ENCODE measurements around the gene UTP3. TPM values are rescaled to one million over a fixed set of nuclear protein-coding genes. Genes with fewer than 3 reads are reported as not detected.
"Not testable (repeated sequence)": the region's sequence is repeated elsewhere in the genome, so short reads cannot be mapped to it uniquely, and the experiment has no call there.

The UTP3 gene
- total and polyA plus RNA-seq, 9 donors = 10.3 to 25.0 (median 21.5) TPM

DNA sequence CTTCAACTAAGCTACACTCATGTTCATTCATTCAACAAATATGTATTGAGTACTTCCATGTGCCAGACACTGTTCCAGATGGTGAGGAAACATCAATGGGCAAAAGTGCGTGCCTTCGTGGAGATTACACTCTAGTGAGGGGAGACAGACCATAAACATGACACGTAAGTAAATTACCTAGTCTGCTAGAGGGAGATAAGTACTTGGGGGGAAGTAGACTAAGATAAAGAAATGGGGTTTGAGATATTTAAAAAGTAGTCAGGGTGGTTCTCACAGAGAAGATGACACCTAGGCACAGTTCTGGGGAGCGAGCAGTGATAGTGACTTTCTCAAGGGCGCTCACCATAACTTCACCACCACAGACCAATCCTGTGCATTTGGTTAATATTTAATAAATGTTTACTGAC, 33.7 kb upstream of the UTP3 start:
- DNase-seq = no peak
- Histone ChIP-seq H3K4me3 (no peak overlapping the region), H3K27me3 (no peaks in the 10 kb centered on the region), H3K36me3 (no peaks in the 10 kb centered on the region), H3K27ac (no peak overlapping the region), H3K4me1 (ENCODE audit: insufficient read depth) (no peaks in the 10 kb centered on the region), H3K9me3 (no peaks in the 10 kb centered on the region)
- 52 to 62% (median 60%) methylated on average over 5 of the region's 5 CpGs for WGBS, 3 donors
- intact Hi-C loops (cut with DNase I) = loop anchor here in 1 of 4 donors (10.0 kb wide), 1 partner anchor 1060 kb away; no protein-coding TSS in a partner anchor
- TF ChIP-seq POLR2A (IDR thresholded peaks at IDR 0.05) (no peak), EP300 (IDR thresholded peaks at IDR 0.05) (no peak)
- TF ChIP-seq, protein P1, sequence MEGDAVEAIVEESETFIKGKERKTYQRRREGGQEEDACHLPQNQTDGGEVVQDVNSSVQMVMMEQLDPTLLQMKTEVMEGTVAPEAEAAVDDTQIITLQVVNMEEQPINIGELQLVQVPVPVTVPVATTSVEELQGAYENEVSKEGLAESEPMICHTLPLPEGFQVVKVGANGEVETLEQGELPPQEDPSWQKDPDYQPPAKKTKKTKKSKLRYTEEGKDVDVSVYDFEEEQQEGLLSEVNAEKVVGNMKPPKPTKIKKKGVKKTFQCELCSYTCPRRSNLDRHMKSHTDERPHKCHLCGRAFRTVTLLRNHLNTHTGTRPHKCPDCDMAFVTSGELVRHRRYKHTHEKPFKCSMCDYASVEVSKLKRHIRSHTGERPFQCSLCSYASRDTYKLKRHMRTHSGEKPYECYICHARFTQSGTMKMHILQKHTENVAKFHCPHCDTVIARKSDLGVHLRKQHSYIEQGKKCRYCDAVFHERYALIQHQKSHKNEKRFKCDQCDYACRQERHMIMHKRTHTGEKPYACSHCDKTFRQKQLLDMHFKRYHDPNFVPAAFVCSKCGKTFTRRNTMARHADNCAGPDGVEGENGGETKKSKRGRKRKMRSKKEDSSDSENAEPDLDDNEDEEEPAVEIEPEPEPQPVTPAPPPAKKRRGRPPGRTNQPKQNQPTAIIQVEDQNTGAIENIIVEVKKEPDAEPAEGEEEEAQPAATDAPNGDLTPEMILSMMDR (IDR thresholded peaks at IDR 0.05) = no peak

DNA sequence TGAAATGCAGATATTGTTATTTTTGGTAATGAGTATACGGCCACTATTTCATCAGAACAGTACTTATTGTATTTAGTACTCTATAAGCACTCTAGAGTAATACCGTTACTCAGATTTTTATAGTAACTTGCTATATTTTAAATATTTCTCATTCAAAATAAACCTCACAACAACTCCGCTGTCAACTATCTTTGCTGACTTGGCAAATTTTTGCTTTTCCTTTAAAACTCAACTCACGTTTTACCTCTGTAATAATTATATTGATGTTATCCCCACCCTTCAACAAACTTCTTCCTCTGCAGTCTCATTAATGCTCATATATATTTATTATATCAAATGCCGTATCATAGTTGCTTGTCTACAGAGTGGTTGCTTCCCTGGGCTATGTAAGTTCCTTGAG, 31.0 kb upstream of the UTP3 start:
- no peak overlapping the region for H3K27ac ChIP-seq
- intact Hi-C loops (cut with DNase I) = loop anchor here in 1 of 4 donors (10.0 kb wide), 1 partner anchor 1057 kb away; no protein-coding TSS in a partner anchor
- TF ChIP-seq, protein P1 (IDR thresholded peaks at IDR 0.05) = no peak
- TF ChIP-seq POLR2A (IDR thresholded peaks at IDR 0.05) (no peak), EP300 (IDR thresholded peaks at IDR 0.05) (no peak)
- H3K4me3 ChIP-seq = no peak overlapping the region
- H3K9me3 ChIP-seq = no peaks in the 10 kb centered on the region
- H3K4me1 ChIP-seq (ENCODE audit: insufficient read depth) = no peaks in the 10 kb centered on the region
- no peaks in the 10 kb centered on the region for H3K36me3 ChIP-seq
- 63 to 74% (median 69%) methylated on average over 5 of the region's 5 CpGs for WGBS, 3 donors
- DNase-seq = no peak
- H3K27me3 ChIP-seq = no peaks in the 10 kb centered on the region

DNA sequence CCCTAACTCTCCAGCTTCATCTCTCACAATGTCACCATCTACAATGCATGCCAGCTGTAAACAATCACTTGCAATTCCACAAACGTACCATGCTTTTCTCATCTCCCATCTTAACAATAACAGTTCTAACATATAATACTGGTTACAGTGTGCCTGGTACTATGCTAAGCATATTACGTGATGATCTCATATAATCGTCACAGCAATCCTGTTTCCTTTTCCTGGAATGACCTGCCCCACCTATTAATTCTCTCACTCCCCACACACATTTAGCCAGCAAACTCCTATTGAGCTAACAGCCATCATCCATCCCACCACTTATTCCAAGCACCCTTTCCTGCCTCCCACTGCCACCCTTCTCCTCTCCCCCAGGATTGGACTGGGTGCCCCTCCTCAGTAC, 29.9 kb upstream of the UTP3 start:
- Histone ChIP-seq H3K27ac (no peak overlapping the region), H3K27me3 (no peaks in the 10 kb centered on the region), H3K4me3 (no peak overlapping the region), H3K9me3 (no peaks in the 10 kb centered on the region), H3K4me1 (ENCODE audit: insufficient read depth) (no peaks in the 10 kb centered on the region), H3K36me3 (no peaks in the 10 kb centered on the region)
- intact Hi-C loops (cut with DNase I) = loop anchor here in 1 of 4 donors (10.0 kb wide), 1 partner anchor 1056 kb away; no protein-coding TSS in a partner anchor
- no peak for DNase-seq
- 49 to 52% (median 51%) methylated on average over 3 of the region's 3 CpGs for WGBS, 3 donors
- TF ChIP-seq POLR2A (IDR thresholded peaks at IDR 0.05) (no peak), EP300 (IDR thresholded peaks at IDR 0.05) (no peak)
- TF ChIP-seq, protein P1 (IDR thresholded peaks at IDR 0.05) = no peak

DNA sequence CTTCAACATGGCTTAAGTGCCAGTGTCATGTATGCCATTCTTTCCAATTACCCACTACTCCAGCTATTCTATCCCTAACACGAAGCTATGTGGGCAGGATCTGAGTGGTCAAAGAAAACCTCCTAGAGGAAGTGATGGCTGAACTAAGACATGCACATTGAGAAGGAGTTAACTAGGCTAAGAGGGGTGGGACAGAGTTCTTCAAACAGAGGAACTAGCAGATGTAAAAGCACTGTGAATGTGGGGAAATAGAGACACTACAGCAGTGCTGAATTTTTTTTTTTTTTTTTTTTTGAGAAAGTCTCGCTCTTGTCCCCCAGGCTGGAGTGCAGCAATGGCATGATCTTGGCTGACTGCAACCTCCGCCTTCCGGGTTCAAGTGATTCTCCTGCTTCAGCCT, 28.2 kb upstream of the UTP3 start:
- no peaks in the 10 kb centered on the region for H3K9me3 ChIP-seq
- intact Hi-C loops (cut with DNase I) = no loop called here
- no peaks in the 10 kb centered on the region for H3K27me3 ChIP-seq
- no peak for DNase-seq
- no peaks in the 10 kb centered on the region for H3K36me3 ChIP-seq
- no peak overlapping the region for H3K27ac ChIP-seq
- H3K4me3 ChIP-seq = no peak overlapping the region
- 87 to 88% (median 87%) methylated on average over 4 of the region's 4 CpGs for WGBS, 3 donors
- H3K4me1 ChIP-seq (ENCODE audit: insufficient read depth) = no peaks in the 10 kb centered on the region
- TF ChIP-seq EP300 (IDR thresholded peaks at IDR 0.05) (no peak), POLR2A (IDR thresholded peaks at IDR 0.05) (no peak)
- TF ChIP-seq, protein P1 (IDR thresholded peaks at IDR 0.05) = no peak

DNA sequence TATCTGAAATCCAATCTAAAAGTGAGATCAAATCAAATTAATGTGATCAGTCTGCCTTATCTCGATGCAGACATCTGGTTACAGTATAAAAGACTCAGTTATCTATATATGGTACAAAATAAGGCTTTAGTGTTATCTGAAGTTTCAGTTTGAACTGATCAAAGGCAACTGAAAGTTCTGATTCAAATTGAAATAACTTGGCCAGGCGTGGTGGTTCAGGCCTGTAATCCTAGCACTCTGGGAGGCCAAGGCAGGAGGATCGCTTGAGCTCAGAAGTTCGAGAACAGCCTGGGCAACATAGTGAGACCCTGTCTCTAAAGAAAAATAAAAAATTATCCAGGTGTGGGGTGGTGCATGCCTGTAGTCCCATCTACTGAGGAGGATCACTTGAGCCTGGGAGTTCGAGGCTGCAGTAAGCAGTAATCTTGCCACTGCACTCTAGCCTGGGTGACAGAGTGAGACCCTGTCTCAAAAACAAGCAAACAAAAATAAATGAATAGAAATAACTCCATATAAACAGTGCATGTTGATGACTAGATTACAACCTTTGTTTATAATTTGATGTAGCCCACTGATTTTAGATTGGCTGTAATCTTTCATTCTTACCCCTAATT, 26.9 kb upstream of the UTP3 start:
- DNase-seq; H3K4me1 ChIP-seq (ENCODE audit: insufficient read depth); H3K27ac ChIP-seq; H3K4me3 ChIP-seq; H3K27me3 ChIP-seq; H3K9me3 ChIP-seq; H3K36me3 ChIP-seq; intact Hi-C loops (cut with DNase I): not testable (repeated sequence)
- WGBS, 3 donors = 87 to 93% (median 92%) methylated on average over 5 of the region's 5 CpGs

All from ovary (tissue), 9 donors.